Panc1 (cell line): ENCODE data around the gene KMT5B. TPM values are rescaled to one million over a fixed set of nuclear protein-coding genes. Genes with fewer than 3 reads are reported as not detected.

Source experiments
- ATAC-seq: fragments of 200-7000 bp; cut with Tn5 transposase; 2 replicates; pipeline ENCODE4 v1.9.1; 2020; ENCODE audit warnings: mild to moderate bottlenecking, moderate library complexity
- BruUV-seq: library from RNA; stranded (reverse); fragments of 400-500 nt; replicated peaks from 2 replicates; lab custom pipeline; 2021; lab: Mats Ljungman, UMichigan
- CTCF ChIA-PET: fragments of 300-600 bp; sonication (Branson Sonifier 250); formaldehyde crosslinking; loops from one replicate; lab custom pipeline; 2022; ENCODE audit warnings: antibody characterized with exemption; lab: Charles Lee
- POLR2A ChIA-PET: fragments of 300-600 bp; sonication (Branson Sonifier 250); formaldehyde crosslinking; loops from one replicate; lab custom pipeline; 2022; ENCODE audit warnings: antibody characterized with exemption; lab: Charles Lee
- DNase-seq: peaks from one replicate; pipeline ENCODE4 v3.0.0-alpha.2; 2010; ENCODE audit warnings: low read depth, low spot score
- H3K27ac ChIP-seq: 2 replicates; pipeline ENCODE4 v1.5.1; 2011; ENCODE audit warnings: mild to moderate bottlenecking, low read length, inconsistent platforms
- H3K27me3 ChIP-seq: fragments of 200-500 bp; sonication (Bioruptor generic); 2 replicates; pipeline ENCODE4 v1.6.0; 2014; ENCODE audit warnings: low read length, inconsistent platforms; ENCODE audit not compliant: control insufficient read depth, insufficient read depth
- H3K36me3 ChIP-seq: fragments of 200-500 bp; sonication (Bioruptor generic); 2 replicates; pipeline ENCODE4 v1.5.1; 2014; ENCODE audit warnings: inconsistent platforms, mild to moderate bottlenecking, low read length, moderate library complexity; ENCODE audit not compliant: control insufficient read depth, insufficient read depth
- H3K4me1 ChIP-seq: 2 replicates; pipeline ENCODE4 v1.5.1; 2011; ENCODE audit warnings: inconsistent platforms, mild to moderate bottlenecking, low read length, moderate library complexity; ENCODE audit not compliant: control insufficient read depth, insufficient read depth
- H3K4me3 ChIP-seq, 2 experiments: 2 replicates each; pipeline ENCODE4 v1.5.1; 2011 to 2012; ENCODE audit warnings: low read depth in 2 of 2, low read length in 2 of 2, mild to moderate bottlenecking in 2 of 2, inconsistent platforms in 1 of 2, moderate library complexity in 1 of 2
- H3K9me3 ChIP-seq: fragments of 200-500 bp; sonication (Bioruptor generic); 2 replicates; pipeline ENCODE4 v1.5.1; 2014; ENCODE audit warnings: low read depth, mild to moderate bottlenecking, inconsistent platforms, low read length, moderate library complexity; ENCODE audit not compliant: control insufficient read depth, insufficient read depth
- CTCF ChIP-seq: fragments of 450-650 bp; IDR thresholded peaks from 2 replicates; pipeline ENCODE4 v1.5.1; 2017; ENCODE audit warnings: mild to moderate bottlenecking
- POLR2AphosphoS5 ChIP-seq: IDR thresholded peaks from 2 replicates; pipeline ENCODE4 v1.6.1; 2012; ENCODE audit warnings: mild to moderate bottlenecking, low read depth, low read length, moderate library complexity
- REST ChIP-seq, 2 experiments: IDR thresholded peaks; 2 replicates each; pipeline ENCODE4 v1.6.1; 2011 to 2012; ENCODE audit warnings: low read depth in 2 of 2, control low read depth in 1 of 2, low read length in 1 of 2, mild to moderate bottlenecking in 1 of 2, moderate library complexity in 1 of 2; ENCODE audit not compliant: insufficient read depth in 1 of 2
- SIN3A ChIP-seq: IDR thresholded peaks from 2 replicates; pipeline ENCODE4 v1.6.1; 2012; ENCODE audit warnings: low read depth, mild to moderate bottlenecking, low read length, moderate library complexity, borderline replicate concordance; ENCODE audit not compliant: insufficient read depth
- TCF7L2 ChIP-seq: IDR thresholded peaks from 2 replicates; pipeline ENCODE4 v1.6.1; 2011; ENCODE audit warnings: mild to moderate bottlenecking, low read depth, low read length, inconsistent platforms
- in situ Hi-C: cut with HindIII; loops from 2 replicates; pipeline ENCODE4 v1.10.0; 2016; ENCODE audit warnings: low sequenced_read_pairs, low pct_unique_long_range_greater_than_20kb
- intact Hi-C: fragments of 100-400 bp; cut with micrococcal nuclease; formaldehyde crosslinking; loops from one replicate; pipeline ENCODE4 v1.10.0; 2022; ENCODE audit not compliant: unreplicated experiment
- total RNA-seq: library from RNA; stranded (reverse); gene quantifications from one replicate; pipeline ENCODE4 v1.2.1, GENCODE V29; 2021; ENCODE audit not compliant: unreplicated experiment

KMT5B gene
- total RNA-seq, 1 experiment from 2014 or later, result 48.6 TPM

- peak overlapping the region; percentile 40 to 63 for H3K4me3 ChIP-seq
These were observed 84.3 kb downstream of the KMT5B start for GRCh38 chr11:68128682-68129327.

More at GRCh38 chr11:68128682-68129327, 84.3 kb downstream of the KMT5B start:
- H3K27me3 ChIP-seq, result no peaks in the 10 kb centered on the region
- intact Hi-C loops (no loop called here), in situ Hi-C loops (no loop called here)
- ATAC-seq (peak; percentile 66), DNase-seq (no peak)
- ChIA-PET POLR2A (no interaction called here), CTCF (interaction anchor here (1.1 kb wide), 1 partner anchor 36 kb away, joined by 8 read pairs; no protein-coding TSS in a partner anchor)
- TF ChIP-seq POLR2AphosphoS5, result no peak
- no peak for TF ChIP-seq TCF7L2
- TF ChIP-seq SIN3A, result no peak
- TF ChIP-seq CTCF, result no peak
- no peak for TF ChIP-seq REST (IDR thresholded peaks at IDR 0.05; ENCODE audit: insufficient read depth in 1 of 2, low read depth in 2 of 2, low read length in 1 of 2)
- peaks cover 48% of the 10 kb centered on the region for H3K4me1 ChIP-seq
- no peaks in the 10 kb centered on the region for H3K36me3 ChIP-seq
- peak overlapping the region; percentile 78 for H3K27ac ChIP-seq
- no TSS peak for BruUV-seq
- peaks cover 7% of the 10 kb centered on the region; the same call in 1 of the 2 replicates for H3K9me3 ChIP-seq
